Muscle of leg (tissue), 11 donors: Measurements from ENCODE around the gene TRAPPC12. TPM values are rescaled to one million over a fixed set of nuclear protein-coding genes. Genes with fewer than 3 reads are reported as not detected.
"Not testable (repeated sequence)": the region's sequence is repeated elsewhere in the genome, so short reads cannot be mapped to it uniquely, and the experiment has no call there.

Source experiments
- DNase-seq: peaks from one replicate; pipeline ENCODE4 v3.0.0; 2013
- H3K27ac ChIP-seq: one replicate; pipeline ENCODE4 v1.5.1; 2013; ENCODE audit warnings: mild to moderate bottlenecking, low read length, control low read depth
- H3K27me3 ChIP-seq: one replicate; pipeline ENCODE4 v1.6.1; 2013; ENCODE audit warnings: low read length; ENCODE audit not compliant: control insufficient read depth, insufficient read depth
- H3K36me3 ChIP-seq: one replicate; pipeline ENCODE4 v1.6.1; 2013; ENCODE audit warnings: low read length; ENCODE audit not compliant: control insufficient read depth, insufficient read depth
- H3K4me1 ChIP-seq: one replicate; pipeline ENCODE4 v1.6.1; 2013; ENCODE audit warnings: low read length; ENCODE audit not compliant: control insufficient read depth, insufficient read depth
- H3K4me3 ChIP-seq: one replicate; pipeline ENCODE4 v1.5.1; 2013; ENCODE audit warnings: low read length, control low read depth
- H3K9me3 ChIP-seq: replicated peaks from 2 replicates; pipeline ENCODE4 v1.6.1; 2013; ENCODE audit warnings: low read depth, low read length; ENCODE audit not compliant: control insufficient read depth
- WGBS: methylation state at CpG from one replicate; pipeline ENCODE4 v1.1.5; 2013; ENCODE audit warnings: missing lambda C conversion rate; ENCODE audit not compliant: insufficient coverage; 5-methylcytosine and 5-hydroxymethylcytosine counted together
- polyA plus RNA-seq, 8 donors: library from polyadenylated mRNA; unstranded; fragments of 120-200 nt; gene quantifications; one replicate each; pipeline versions ENCODE4 v1.2.1 to v1.2.3, GENCODE V29; 2013; ENCODE audit warnings: inconsistent platforms in 1 of 8, low replicate concordance in 1 of 8; ENCODE audit not compliant: insufficient read length in 8 of 8, insufficient read depth in 1 of 8
- total RNA-seq: library from RNA; stranded (reverse); fragments of 120-200 nt; gene quantifications from one replicate; pipeline ENCODE4 v1.2.4, GENCODE V29; 2013

The TRAPPC12 gene
- total and polyA plus RNA-seq, 9 donors = 55.5 to 83.7 (median 66.0) TPM

DNA sequence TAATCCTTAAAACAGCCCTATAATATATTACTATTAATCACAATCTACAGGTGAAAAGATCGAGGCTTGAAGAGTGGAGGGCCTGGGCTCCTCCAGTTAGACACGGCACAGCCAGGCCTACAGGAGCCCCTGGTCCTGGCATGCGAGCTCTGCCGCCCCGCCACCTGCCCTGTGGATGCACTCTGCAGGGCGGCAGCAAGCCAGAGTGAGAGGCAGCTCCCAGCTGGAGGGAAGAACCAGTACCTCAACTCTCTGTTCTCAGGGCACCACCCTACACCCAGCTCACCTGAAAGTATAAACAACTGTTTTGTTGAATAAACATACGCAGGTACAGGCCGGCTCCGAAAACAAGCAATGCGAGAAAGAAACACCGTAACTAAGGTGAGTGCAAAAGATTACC, 36.5 kb upstream of the TRAPPC12 start:
- Histone ChIP-seq H3K9me3 (no peaks in the 10 kb centered on the region), H3K36me3 (peaks cover 4% of the 10 kb centered on the region), H3K4me1 (no peaks in the 10 kb centered on the region), H3K27ac (no peak overlapping the region), H3K27me3 (no peaks in the 10 kb centered on the region), H3K4me3 (no peak overlapping the region)
- DNase-seq = no peak
- no CpG with 5 or more reads among the region's 11 CpGs for WGBS

DNA sequence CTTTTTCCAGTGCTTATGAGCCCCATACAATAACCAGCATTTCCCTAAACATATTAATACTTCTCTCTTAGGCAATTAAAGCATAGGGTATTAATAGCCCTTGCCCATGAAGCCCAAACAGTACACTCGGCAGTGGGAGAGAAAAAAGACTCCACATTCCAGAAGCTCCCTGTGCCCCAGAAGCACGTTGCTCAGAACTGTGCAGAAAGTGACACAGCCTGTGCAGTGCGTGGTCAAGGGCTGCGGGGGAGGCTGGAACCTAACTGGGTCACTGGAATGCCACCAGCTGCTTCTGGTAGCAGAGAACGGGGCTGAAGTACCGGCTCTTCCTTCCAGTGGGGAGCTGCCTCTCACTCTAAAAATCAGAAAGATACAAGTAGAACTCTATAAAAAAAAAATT, 34.6 kb upstream of the TRAPPC12 start:
- peak; percentile 8 for DNase-seq
- WGBS = 75% methylated on average over 3 of the region's 6 CpGs
- Histone ChIP-seq H3K36me3 (peaks cover 4% of the 10 kb centered on the region), H3K9me3 (no peaks in the 10 kb centered on the region), H3K4me1 (no peaks in the 10 kb centered on the region), H3K4me3 (no peak overlapping the region), H3K27me3 (no peaks in the 10 kb centered on the region), H3K27ac (no peak overlapping the region)

DNA sequence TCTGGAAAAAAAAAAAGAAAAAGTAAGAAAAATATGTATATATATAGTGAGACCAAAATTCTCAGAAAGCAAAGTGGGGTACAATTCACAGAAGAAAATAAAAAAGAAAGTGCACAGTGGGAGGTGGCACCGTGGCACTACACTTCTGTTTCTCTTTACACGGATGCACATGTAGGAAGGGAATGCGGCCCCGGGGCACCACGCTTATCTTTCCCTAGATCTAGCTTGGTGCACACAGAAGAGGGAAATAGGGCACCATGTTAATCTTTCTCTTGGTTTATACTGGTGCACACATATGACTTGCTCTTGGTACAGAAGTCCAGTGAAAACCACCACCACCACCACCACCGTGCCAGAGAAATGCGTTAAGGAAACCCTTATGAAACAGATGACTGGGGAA, 33.9 kb upstream of the TRAPPC12 start:
- no peak for DNase-seq
- Histone ChIP-seq H3K9me3 (no peaks in the 10 kb centered on the region), H3K27me3 (no peaks in the 10 kb centered on the region), H3K4me3 (no peak overlapping the region), H3K27ac (no peak overlapping the region), H3K4me1 (no peaks in the 10 kb centered on the region), H3K36me3 (peaks cover 4% of the 10 kb centered on the region)
- WGBS = 80% methylated on average over 2 of the region's 7 CpGs

DNA sequence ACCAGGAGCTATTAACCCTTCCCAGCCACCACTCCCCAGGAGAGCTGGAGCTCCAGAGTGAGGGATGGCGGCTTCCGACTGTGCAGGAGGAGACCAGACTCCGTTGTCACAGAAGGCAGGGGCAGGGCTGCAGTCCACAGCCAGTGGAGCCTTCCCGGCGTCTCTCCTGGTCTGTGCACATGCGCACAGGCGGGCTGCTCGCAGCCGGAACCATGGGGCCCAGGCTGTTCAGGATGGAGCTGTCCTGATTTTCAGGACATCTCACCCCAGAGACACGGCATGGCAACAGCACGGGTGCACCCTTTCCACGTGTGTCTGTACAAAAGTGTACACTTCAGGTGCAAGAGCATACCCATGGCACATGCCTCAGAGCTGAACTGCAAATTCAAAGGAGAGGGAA, 30.7 kb upstream of the TRAPPC12 start:
- 81% methylated on average over 11 of the region's 12 CpGs for WGBS
- H3K9me3 ChIP-seq = no peaks in the 10 kb centered on the region
- H3K27ac ChIP-seq = no peak overlapping the region
- no peaks in the 10 kb centered on the region for H3K27me3 ChIP-seq
- no peaks in the 10 kb centered on the region for H3K4me1 ChIP-seq
- H3K36me3 ChIP-seq = peaks cover 9% of the 10 kb centered on the region
- no peak overlapping the region for H3K4me3 ChIP-seq
- DNase-seq = no peak

DNA sequence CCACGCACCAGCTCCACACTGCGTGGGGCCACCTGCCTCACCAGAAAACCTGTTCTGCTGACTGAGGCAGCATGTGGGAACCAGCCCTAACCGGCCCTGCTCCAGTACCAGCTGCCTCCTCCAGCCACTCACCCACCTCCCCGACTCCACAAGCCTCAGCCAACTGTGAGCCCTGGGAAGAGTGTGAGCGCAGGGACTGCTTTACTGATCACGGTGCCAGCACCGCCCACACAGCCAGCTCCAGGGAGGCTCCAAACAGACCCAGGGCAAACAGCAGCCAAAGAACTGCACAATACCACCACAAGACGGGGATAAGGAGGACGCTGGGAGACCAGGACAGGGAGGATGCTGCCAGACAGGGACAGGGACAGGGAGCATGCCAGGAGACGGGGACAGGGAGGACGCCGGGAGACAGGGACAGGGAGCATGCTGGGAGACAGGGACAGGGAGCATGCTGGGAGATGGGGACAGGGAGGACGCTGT, 30.2 kb upstream of the TRAPPC12 start:
- Histone ChIP-seq H3K27me3 (no peaks in the 10 kb centered on the region), H3K36me3 (peaks cover 10% of the 10 kb centered on the region), H3K4me1 (no peaks in the 10 kb centered on the region), H3K27ac (no peak overlapping the region), H3K9me3 (no peaks in the 10 kb centered on the region), H3K4me3 (no peak overlapping the region)
- WGBS = 58% methylated on average over 10 of the region's 13 CpGs
- peak; percentile 41 for DNase-seq

DNA sequence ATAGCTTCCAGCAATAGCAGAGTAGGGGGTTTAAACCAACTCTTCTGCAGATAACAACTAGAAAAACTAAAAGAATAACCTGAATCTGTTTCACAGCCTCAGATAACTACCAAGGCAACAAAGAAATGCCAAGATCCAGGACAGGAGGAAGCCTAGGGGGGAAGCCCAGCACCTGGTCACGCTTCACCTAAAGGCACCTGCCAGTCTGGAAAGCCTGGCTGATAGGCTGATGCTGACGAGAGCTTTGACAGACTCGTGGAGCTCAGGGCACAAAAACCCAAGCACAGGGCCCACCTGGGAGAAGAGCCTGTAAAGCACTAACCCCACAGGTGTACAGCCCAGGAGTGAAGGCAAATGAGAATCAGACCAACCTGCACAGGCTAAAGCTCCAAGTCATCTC, 24.5 kb upstream of the TRAPPC12 start:
- DNase-seq = no peak
- Histone ChIP-seq H3K4me1 (no peaks in the 10 kb centered on the region), H3K36me3 (peaks cover 6% of the 10 kb centered on the region), H3K27me3 (no peaks in the 10 kb centered on the region), H3K27ac (no peak overlapping the region), H3K4me3 (no peak overlapping the region), H3K9me3 (no peaks in the 10 kb centered on the region)
- WGBS = 67% methylated on average over 3 of the region's 3 CpGs

DNA sequence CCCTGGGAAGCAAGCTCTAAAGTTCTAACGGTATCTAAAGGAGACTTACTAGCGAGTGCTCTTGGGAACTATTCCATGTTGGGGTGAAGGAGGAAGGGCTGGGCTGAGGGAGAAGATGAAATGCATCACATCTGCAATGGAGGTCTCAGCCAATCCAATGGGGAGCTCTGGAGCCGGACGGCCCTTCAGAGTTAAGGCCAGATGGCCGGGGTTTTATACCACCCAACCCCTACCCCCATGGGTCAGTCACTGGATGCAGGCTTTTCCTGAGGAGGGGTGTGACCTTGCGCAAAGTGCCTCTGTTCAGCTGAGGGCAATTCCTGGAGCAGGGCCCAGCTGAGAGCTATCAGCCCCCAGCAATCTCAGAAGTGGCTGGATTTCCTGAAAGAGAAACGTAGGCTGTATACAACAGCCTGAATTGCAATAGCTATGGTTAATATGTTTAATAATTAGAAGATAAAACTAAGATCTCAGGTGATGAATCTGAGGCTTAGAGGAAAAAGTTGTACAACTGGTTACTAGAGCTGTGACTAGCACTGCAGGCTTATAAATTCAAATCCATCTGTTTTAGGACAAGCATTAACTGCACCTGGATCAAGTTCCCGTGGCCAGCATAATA, 23.4 kb upstream of the TRAPPC12 start:
- H3K4me1 ChIP-seq = no peaks in the 10 kb centered on the region
- no peaks in the 10 kb centered on the region for H3K27me3 ChIP-seq
- WGBS = 78% methylated on average over 4 of the region's 8 CpGs
- no peak overlapping the region for H3K4me3 ChIP-seq
- H3K36me3 ChIP-seq = peaks cover 6% of the 10 kb centered on the region
- H3K9me3 ChIP-seq = no peaks in the 10 kb centered on the region
- H3K27ac ChIP-seq = no peak overlapping the region
- no peak for DNase-seq

DNA sequence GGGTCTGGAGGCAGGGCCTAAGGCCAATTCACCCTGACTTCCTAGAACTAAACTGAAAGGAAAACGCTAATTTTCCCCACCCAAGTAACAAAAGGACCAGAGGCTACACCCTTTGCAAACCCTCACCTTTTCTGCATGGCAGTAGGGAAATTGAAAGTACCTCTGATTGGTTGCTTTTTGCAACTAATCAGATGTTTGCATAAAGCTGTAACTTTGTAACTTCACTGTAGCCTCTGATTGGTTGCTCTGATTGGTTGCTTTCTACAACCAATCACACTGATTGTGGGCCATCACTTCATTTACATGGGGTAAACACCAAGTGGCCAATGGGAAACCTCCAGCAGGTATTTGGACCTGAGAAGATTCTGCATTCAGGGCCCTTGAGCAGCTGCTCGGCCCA, 22.7 kb upstream of the TRAPPC12 start:
- 100% methylated on average over 1 of the region's 2 CpGs for WGBS
- no peak overlapping the region for H3K4me3 ChIP-seq
- H3K36me3 ChIP-seq = peaks cover 6% of the 10 kb centered on the region
- no peaks in the 10 kb centered on the region for H3K9me3 ChIP-seq
- no peak for DNase-seq
- H3K27me3 ChIP-seq = no peaks in the 10 kb centered on the region
- no peak overlapping the region for H3K27ac ChIP-seq
- no peaks in the 10 kb centered on the region for H3K4me1 ChIP-seq

DNA sequence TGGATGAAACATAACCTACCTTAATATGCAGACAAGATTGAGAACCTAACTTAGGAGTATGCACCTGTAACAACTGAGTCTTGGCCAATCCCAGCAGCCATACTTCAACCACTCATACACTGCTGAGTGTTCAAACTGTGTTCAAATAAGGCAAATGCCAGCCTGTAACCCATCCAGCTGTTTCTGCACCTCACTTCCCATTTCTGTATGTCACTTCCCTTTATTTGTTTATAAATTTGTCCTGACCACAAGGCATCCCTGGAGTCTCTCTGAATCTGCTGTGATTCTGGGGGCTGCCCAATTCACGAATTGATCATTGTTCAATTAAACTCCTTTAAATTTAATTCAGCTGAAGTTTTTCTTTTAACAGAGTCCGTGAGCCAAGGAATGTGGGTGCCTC, 22.0 kb upstream of the TRAPPC12 start:
- no CpG with 5 or more reads among the region's 2 CpGs for WGBS
- not testable (repeated sequence) for H3K27me3 ChIP-seq, DNase-seq, H3K36me3 ChIP-seq, H3K4me1 ChIP-seq, H3K9me3 ChIP-seq, H3K27ac ChIP-seq, H3K4me3 ChIP-seq

DNA sequence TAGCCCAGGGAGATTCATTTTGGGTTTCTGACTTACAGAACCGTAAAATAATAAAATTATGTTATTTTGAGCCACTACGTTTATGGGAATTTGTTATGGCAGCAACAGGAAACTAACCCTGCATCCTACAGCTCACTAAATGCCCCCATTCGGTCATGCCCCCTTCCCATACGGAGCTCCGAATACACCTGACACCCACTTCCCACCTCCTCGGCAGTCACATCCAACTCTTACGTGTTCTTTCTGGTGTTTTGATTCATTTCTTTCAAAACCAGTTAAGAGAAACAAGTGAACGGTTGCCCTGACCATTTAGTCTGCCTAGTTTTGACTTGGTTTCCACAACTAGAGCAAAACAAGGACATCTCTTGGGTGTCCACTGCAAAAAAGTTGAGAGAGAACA, 21.6 kb upstream of the TRAPPC12 start:
- Histone ChIP-seq H3K27ac (no peak overlapping the region), H3K36me3 (peaks cover 3% of the 10 kb centered on the region), H3K9me3 (no peaks in the 10 kb centered on the region), H3K27me3 (no peaks in the 10 kb centered on the region), H3K4me3 (no peak overlapping the region), H3K4me1 (peaks cover 2% of the 10 kb centered on the region)
- 86% methylated on average over 6 of the region's 8 CpGs for WGBS
- DNase-seq = no peak
